ENCODE data around the gene ATG2B.

- TF ChIP-seq MAX (IDR thresholded peaks at IDR 0.05; ENCODE audit: insufficient read depth, insufficient read length), result no peak
- TF ChIP-seq POLR2AphosphoS5 (IDR thresholded peaks at IDR 0.05; ENCODE audit: insufficient read depth, low read depth, low read length), result no peak
- no peak for TF ChIP-seq CTCF (IDR thresholded peaks at IDR 0.05; ENCODE audit: extremely low read depth in 1 of 2, insufficient read depth in 1 of 2, low read depth in 1 of 2, low read length in 2 of 2)
- no peak for TF ChIP-seq EZH2 (IDR thresholded peaks at IDR 0.05; ENCODE audit: borderline replicate concordance, low read depth, low read length, severe bottlenecking)
- no peak for TF ChIP-seq GATA2 (IDR thresholded peaks at IDR 0.05; ENCODE audit: insufficient read depth, insufficient read length, low read depth, low read length)
These were observed 76.9 kb downstream of the ATG2B start for GRCh38 chr14:96286251-96286650.

Measured in endothelial cell of umbilical vein (primary cell).